Neural cell (in vitro differentiated cells): Measurements from ENCODE around the gene ZNF821. TPM values are rescaled to one million over a fixed set of nuclear protein-coding genes. Genes with fewer than 3 reads are reported as not detected.
"Not testable (repeated sequence)": the region's sequence is repeated elsewhere in the genome, so short reads cannot be mapped to it uniquely, and the experiment has no call there.

Experiments used
- H2AFZ ChIP-seq: fragments of 200-600, 300-800 bp; sonication (generic), shearing (Covaris generic); 2 replicates; pipeline ENCODE4 v1.6.0; 2014; ENCODE audit warnings: low read depth, mild to moderate bottlenecking, antibody characterized with exemption, low read length, moderate library complexity
- H3F3A ChIP-seq: fragments of 200-600 bp; shearing (Covaris generic); 2 replicates; pipeline ENCODE4 v1.6.1; 2016; ENCODE audit warnings: mild to moderate bottlenecking, moderate library complexity, mixed read lengths, antibody characterized with exemption, low read length; ENCODE audit not compliant: insufficient read depth, poor library complexity, severe bottlenecking
- H3K27ac ChIP-seq: fragments of 200-600, 300-800 bp; sonication (generic), shearing (Covaris generic); 2 replicates; pipeline ENCODE4 v1.5.1; 2014; ENCODE audit warnings: mild to moderate bottlenecking, low read length, moderate library complexity
- H3K27me3 ChIP-seq: fragments of 300-800, 200-600 bp; sonication (generic), shearing (Covaris generic); 2 replicates; pipeline ENCODE4 v1.6.0; 2014; ENCODE audit warnings: mild to moderate bottlenecking, low read depth, low read length, moderate library complexity; ENCODE audit not compliant: insufficient read depth
- H3K36me3 ChIP-seq: fragments of 300-800, 200-600 bp; sonication (generic), shearing (Covaris generic); 2 replicates; pipeline ENCODE4 v1.5.1; 2014; ENCODE audit warnings: mild to moderate bottlenecking, antibody characterized with exemption, low read length, moderate library complexity; ENCODE audit not compliant: insufficient read depth
- H3K4me2 ChIP-seq: fragments of 300-800, 200-600 bp; sonication (generic), shearing (Covaris generic); 2 replicates; pipeline ENCODE4 v1.6.0; 2014; ENCODE audit warnings: mild to moderate bottlenecking, low read length
- H3K4me3 ChIP-seq: fragments of 300-800, 200-600 bp; sonication (generic), shearing (Covaris generic); 2 replicates; pipeline ENCODE4 v1.5.1; 2014; ENCODE audit warnings: mild to moderate bottlenecking, low read length, moderate library complexity
- H3K79me2 ChIP-seq: fragments of 200-600 bp; shearing (Covaris generic); replicated peaks from 2 replicates; pipeline ENCODE4 v1.6.0; 2014; ENCODE audit warnings: mild to moderate bottlenecking, low read length, moderate library complexity; ENCODE audit not compliant: insufficient read depth
- H3K9ac ChIP-seq: fragments of 300-800, 200-600 bp; sonication (generic), shearing (Covaris generic); 2 replicates; pipeline ENCODE4 v1.6.1; 2016; ENCODE audit warnings: mild to moderate bottlenecking, low read length, mixed read lengths
- H3K9me2 ChIP-seq: fragments of 200-600 bp; shearing (Covaris generic); 2 replicates; pipeline ENCODE4 v1.6.1; 2016; ENCODE audit warnings: mild to moderate bottlenecking, low read length, mixed read lengths; ENCODE audit not compliant: insufficient read depth
- H3K9me3 ChIP-seq: fragments of 200-600, 300-800 bp; sonication (generic), shearing (Covaris generic); 2 replicates; pipeline ENCODE4 v1.6.1; 2016; ENCODE audit warnings: mild to moderate bottlenecking, mixed run types, low read length, moderate library complexity, mixed read lengths
- H4K20me1 ChIP-seq: fragments of 200-600 bp; shearing (Covaris generic); 2 replicates; pipeline ENCODE4 v1.6.1; 2016; ENCODE audit warnings: mild to moderate bottlenecking, mixed run types; ENCODE audit not compliant: insufficient read depth
- CTCF ChIP-seq: fragments of 450-650 bp; IDR thresholded peaks from 2 replicates; pipeline ENCODE4 v1.5.1; 2014; ENCODE audit warnings: antibody characterized with exemption, mild to moderate bottlenecking, moderate library complexity; ENCODE audit not compliant: poor library complexity, severe bottlenecking
- EP300 ChIP-seq: fragments of 450-650 bp; conservative IDR thresholded peaks from 2 replicates; pipeline ENCODE4 v1.6.1; 2014; ENCODE audit warnings: antibody characterized with exemption, mild to moderate bottlenecking, moderate library complexity; ENCODE audit not compliant: poor library complexity, severe bottlenecking
- EZH2 ChIP-seq: fragments of 200-600, 300-800 bp; shearing (Covaris generic), sonication (generic); IDR thresholded peaks from 2 replicates; pipeline ENCODE4 v1.6.1; 2014; ENCODE audit warnings: antibody characterized with exemption, low read length, borderline replicate concordance, mild to moderate bottlenecking; ENCODE audit not compliant: insufficient read depth, poor library complexity, severe bottlenecking
- MXI1 ChIP-seq: fragments of 450-650 bp; conservative IDR thresholded peaks from 2 replicates; pipeline ENCODE4 v1.6.1; 2014; ENCODE audit warnings: antibody characterized with exemption, mild to moderate bottlenecking; ENCODE audit not compliant: poor library complexity, severe bottlenecking
- POLR2AphosphoS5 ChIP-seq: IDR thresholded peaks from 2 replicates; pipeline ENCODE4 v1.6.1; 2012
- RAD21 ChIP-seq: fragments of 450-650 bp; conservative IDR thresholded peaks from 2 replicates; pipeline ENCODE4 v1.6.1; 2014; ENCODE audit warnings: antibody characterized with exemption, mild to moderate bottlenecking, moderate library complexity
- REST ChIP-seq: IDR thresholded peaks from 2 replicates; pipeline ENCODE4 v1.6.1; 2012; ENCODE audit warnings: borderline replicate concordance
- SMC3 ChIP-seq: fragments of 450-650 bp; conservative IDR thresholded peaks from 2 replicates; pipeline ENCODE4 v1.6.1; 2014; ENCODE audit warnings: antibody characterized with exemption, mild to moderate bottlenecking, moderate library complexity; ENCODE audit not compliant: poor library complexity
- TAF1 ChIP-seq: IDR thresholded peaks from 2 replicates; pipeline ENCODE4 v1.6.1; 2012; ENCODE audit warnings: low read depth
- polyA plus RNA-seq: library from polyadenylated mRNA; depleted of rRNA; stranded (reverse); fragments of >200 nt; gene quantifications from 2 replicates; pipeline ENCODE4 v1.2.3, GENCODE V29; 2014

ZNF821 gene
- polyA plus RNA-seq, 1 donor from 2014 or later, result 128 TPM

GRCh38 chr16:71869089-71869488, 14.9 kb downstream of the ZNF821 start:
- Histone ChIP-seq H3K4me2 (no peak overlapping the region), H4K20me1 (peaks cover 3% of the 10 kb centered on the region), H3K9me2 (no peaks in the 10 kb centered on the region), H3K27ac (no peak overlapping the region), H3K36me3 (no peaks in the 10 kb centered on the region), H3K4me3 (no peak overlapping the region), H3K9me3 (no peaks in the 10 kb centered on the region), H2AFZ (no peak overlapping the region), H3K27me3 (no peaks in the 10 kb centered on the region), H3F3A (no peaks in the 10 kb centered on the region), H3K9ac (no peak overlapping the region), H3K79me2 (peaks cover 21% of the 10 kb centered on the region)
- TF ChIP-seq TAF1 (no peak), POLR2AphosphoS5 (no peak), RAD21 (no peak)

GRCh38 chr16:71867939-71868338, 16.0 kb downstream of the ZNF821 start:
- Histone ChIP-seq H3K27me3 (no peaks in the 10 kb centered on the region), H3K27ac (no peak overlapping the region), H3K9me2 (no peaks in the 10 kb centered on the region), H4K20me1 (peaks cover 3% of the 10 kb centered on the region), H3K36me3 (no peaks in the 10 kb centered on the region), H3K4me2 (no peak overlapping the region), H3K4me3 (no peak overlapping the region), H3F3A (no peaks in the 10 kb centered on the region), H3K9ac (no peak overlapping the region), H2AFZ (no peak overlapping the region), H3K79me2 (peaks cover 21% of the 10 kb centered on the region), H3K9me3 (no peaks in the 10 kb centered on the region)
- TF ChIP-seq EZH2, result no peak
- TF ChIP-seq SMC3, result no peak
- TF ChIP-seq RAD21, result no peak
- no peak for TF ChIP-seq TAF1
- TF ChIP-seq REST, result no peak
- no peak for TF ChIP-seq POLR2AphosphoS5
- TF ChIP-seq CTCF, result no peak
- no peak for TF ChIP-seq EP300
- TF ChIP-seq MXI1, result no peak

GRCh38 chr16:71867175-71867574, 16.8 kb downstream of the ZNF821 start:
- H3K9me2 ChIP-seq, H3K9me3 ChIP-seq, H3K4me3 ChIP-seq, H3K27ac ChIP-seq, H3K4me2 ChIP-seq, H3K27me3 ChIP-seq, H2AFZ ChIP-seq, H4K20me1 ChIP-seq, H3F3A ChIP-seq, H3K36me3 ChIP-seq, H3K9ac ChIP-seq: not testable (repeated sequence)
- H3K79me2 ChIP-seq, result peaks cover 21% of the 10 kb centered on the region
